ENCODE measurements around the gene JAZF1. TPM values are rescaled to one million over a fixed set of nuclear protein-coding genes. Genes with fewer than 3 reads are reported as not detected.

JAZF1 gene
- 21.7 TPM for total RNA-seq

- intact Hi-C loops (cut with DNase I): no loop called here
- DNase-seq (ENCODE audit: low spot score) (peak; percentile 79), ATAC-seq (peak; percentile 73)
These were observed at the start of gene JAZF1 for GRCh38 chr7:28180364-28181147. Gene JAZF1 (minus strand): TSS chr7:28180795.

- intact Hi-C loops (cut with DNase I): no loop called here
- ATAC-seq (no peak), DNase-seq (ENCODE audit: low spot score) (no peak)
These were observed 49.7 kb upstream of the JAZF1 start for GRCh38 chr7:28230261-28230660.

GRCh38 chr7:28228396-28228795 lies 47.8 kb upstream of the JAZF1 start:
- intact Hi-C loops (cut with DNase I): no loop called here
- ATAC-seq (no peak), DNase-seq (ENCODE audit: low spot score) (no peak)

GRCh38 chr7:28226003-28226402 lies 45.4 kb upstream of the JAZF1 start:
- intact Hi-C loops (cut with DNase I): no loop called here
- no peak for ATAC-seq
- DNase-seq (ENCODE audit: low spot score): no peak

GRCh38 chr7:28225576-28225975 lies 45.0 kb upstream of the JAZF1 start:
- DNase-seq (ENCODE audit: low spot score) (no peak), ATAC-seq (no peak)
- intact Hi-C loops (cut with DNase I): no loop called here

- no peak for DNase-seq (ENCODE audit: low spot score)
- ATAC-seq: no peak
- intact Hi-C loops (cut with DNase I): no loop called here
These were observed 44.1 kb upstream of the JAZF1 start for GRCh38 chr7:28224675-28225074.

- intact Hi-C loops (cut with DNase I): no loop called here
These were observed 43.6 kb upstream of the JAZF1 start for GRCh38 chr7:28224172-28224571.

GRCh38 chr7:28222636-28223035 lies 42.0 kb upstream of the JAZF1 start:
- ATAC-seq (no peak), DNase-seq (ENCODE audit: low spot score) (no peak)
- intact Hi-C loops (cut with DNase I): no loop called here

More at GRCh38 chr7:28224172-28224571, 43.6 kb upstream of the JAZF1 start:
- ATAC-seq (no peak), DNase-seq (ENCODE audit: low spot score) (no peak)

- DNase-seq (ENCODE audit: low spot score) (no peak), ATAC-seq (no peak)
- intact Hi-C loops (cut with DNase I): loop anchor here (10.0 kb wide), 1 partner anchor 1785 kb away; no protein-coding TSS in a partner anchor
These were observed 39.2 kb upstream of the JAZF1 start for GRCh38 chr7:28219793-28220192.

- intact Hi-C loops (cut with DNase I): loop anchor here (10.0 kb wide), 1 partner anchor 1788 kb away; no protein-coding TSS in a partner anchor
- DNase-seq (ENCODE audit: low spot score): no peak
- ATAC-seq: no peak
These were observed 36.5 kb upstream of the JAZF1 start for GRCh38 chr7:28217143-28217542.

GRCh38 chr7:28211006-28211405 lies 30.4 kb upstream of the JAZF1 start:
- ATAC-seq: no peak
- intact Hi-C loops (cut with DNase I): loop anchor here (10.0 kb wide), 1 partner anchor 1794 kb away; no protein-coding TSS in a partner anchor
- DNase-seq (ENCODE audit: low spot score): no peak

GRCh38 chr7:28208506-28208905 lies 27.9 kb upstream of the JAZF1 start:
- no peak for ATAC-seq

GRCh38 chr7:28207486-28208158 lies 27.0 kb upstream of the JAZF1 start:
- intact Hi-C loops (cut with DNase I): no loop called here
- DNase-seq (ENCODE audit: low spot score) (no peak), ATAC-seq (no peak)

More at GRCh38 chr7:28208506-28208905, 27.9 kb upstream of the JAZF1 start:
- intact Hi-C loops (cut with DNase I): no loop called here
- DNase-seq (ENCODE audit: low spot score): no peak

- intact Hi-C loops (cut with DNase I): no loop called here
- no peak for ATAC-seq
- no peak for DNase-seq (ENCODE audit: low spot score)
These were observed 24.9 kb upstream of the JAZF1 start for GRCh38 chr7:28205506-28205905.

GRCh38 chr7:28203508-28204240 lies 23.1 kb upstream of the JAZF1 start:
- intact Hi-C loops (cut with DNase I): no loop called here
- ATAC-seq (no peak), DNase-seq (ENCODE audit: low spot score) (no peak)

- ATAC-seq: no peak
- intact Hi-C loops (cut with DNase I): no loop called here
- DNase-seq (ENCODE audit: low spot score): no peak
These were observed 21.6 kb upstream of the JAZF1 start for GRCh38 chr7:28202222-28202621.

GRCh38 chr7:28201131-28201530 lies 20.5 kb upstream of the JAZF1 start:
- intact Hi-C loops (cut with DNase I): no loop called here
- DNase-seq (ENCODE audit: low spot score): no peak
- no peak for ATAC-seq

GRCh38 chr7:28200598-28200997 lies 20.0 kb upstream of the JAZF1 start:
- no peak for ATAC-seq
- DNase-seq (ENCODE audit: low spot score): no peak
- intact Hi-C loops (cut with DNase I): no loop called here

- intact Hi-C loops (cut with DNase I): no loop called here
These were observed 18.5 kb upstream of the JAZF1 start for GRCh38 chr7:28199021-28199510.

More at GRCh38 chr7:28199021-28199510, 18.5 kb upstream of the JAZF1 start:
- no peak for ATAC-seq
- DNase-seq (ENCODE audit: low spot score): no peak

Data from sciatic nerve (tissue), 2 donors.